ENCODE measurements around the gene RAB25. TPM values are rescaled to one million over a fixed set of nuclear protein-coding genes. Genes with fewer than 3 reads are reported as not detected.
"Not testable (repeated sequence)": the region's sequence is repeated elsewhere in the genome, so short reads cannot be mapped to it uniquely, and the experiment has no call there.

The RAB25 gene
- total and polyA plus RNA-seq, 2 experiments from 2014 or later = 71.1 to 106 TPM

DNA sequence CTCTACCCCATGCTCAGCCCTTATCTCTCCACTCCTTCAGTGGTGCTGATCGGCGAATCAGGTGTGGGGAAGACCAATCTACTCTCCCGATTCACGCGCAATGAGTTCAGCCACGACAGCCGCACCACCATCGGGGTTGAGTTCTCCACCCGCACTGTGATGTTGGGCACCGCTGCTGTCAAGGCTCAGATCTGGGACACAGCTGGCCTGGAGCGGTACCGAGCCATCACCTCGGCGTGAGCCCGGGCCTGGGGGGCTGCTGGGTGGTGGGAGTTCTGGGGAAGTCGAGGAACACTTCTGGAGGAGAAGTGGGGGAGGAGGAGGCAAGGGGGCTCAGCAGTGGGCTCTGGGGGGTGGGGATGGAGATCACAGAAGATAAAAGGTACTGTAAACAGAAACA is 4.9 kb downstream of the RAB25 start:
- no peaks in the 10 kb centered on the region for H3K36me3 ChIP-seq (replicated peaks; ENCODE audit: insufficient read depth, low read depth)
- H3K4me2 ChIP-seq = no peak overlapping the region
- no peak for DNase-seq (ENCODE audit: low spot score)
- H2AFZ ChIP-seq = no peak overlapping the region
- H3K27me3 ChIP-seq = no peaks in the 10 kb centered on the region
- H3K4me3 ChIP-seq = no peak overlapping the region
- no peak for TF ChIP-seq EZH2 (IDR thresholded peaks at IDR 0.05; ENCODE audit: borderline replicate concordance)
- H3K79me2 ChIP-seq = peaks cover 39% of the 10 kb centered on the region
- peaks cover 9% of the 10 kb centered on the region for H3K4me1 ChIP-seq (ENCODE audit: insufficient read depth)
- no peaks in the 10 kb centered on the region for H3K9me2 ChIP-seq (replicated peaks; ENCODE audit: insufficient read depth)
- H3K9me3 ChIP-seq (ENCODE audit: low read depth) = no peaks in the 10 kb centered on the region
- peaks cover 6% of the 10 kb centered on the region for H4K20me1 ChIP-seq (ENCODE audit: insufficient read depth, poor library complexity, severe bottlenecking)
- no peak overlapping the region for H3K27ac ChIP-seq
- 85% methylated on average over 16 of the region's 16 CpGs for WGBS (ENCODE audit: low lambda C conversion rate, missing lambda C conversion rate)

DNA sequence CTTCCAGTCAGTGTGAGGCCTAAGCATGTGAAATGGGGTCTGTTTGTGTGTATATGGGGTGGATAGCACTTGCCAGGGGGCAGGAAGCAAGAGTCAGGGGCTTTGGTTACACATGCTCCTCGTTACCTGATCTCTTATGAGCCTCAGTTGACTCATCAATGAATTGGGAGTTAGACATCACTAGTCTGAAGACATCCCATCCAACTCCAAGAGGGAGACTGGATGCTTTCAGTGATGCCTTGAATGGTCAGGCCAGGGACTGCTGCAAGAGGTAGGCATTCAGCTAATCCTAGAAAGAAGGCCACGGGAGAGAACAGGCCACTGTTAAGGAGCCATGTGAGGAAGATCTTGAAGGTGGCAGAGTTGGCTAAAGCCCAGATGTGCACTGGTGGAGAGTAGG is 6.3 kb downstream of the RAB25 start:
- Histone ChIP-seq H2AFZ (no peak overlapping the region), H3K79me2 (peaks cover 31% of the 10 kb centered on the region), H3K4me3 (no peak overlapping the region), H3K36me3 (replicated peaks; ENCODE audit: insufficient read depth, low read depth) (no peaks in the 10 kb centered on the region), H3K27ac (no peak overlapping the region), H3K4me2 (no peak overlapping the region), H3K9me3 (ENCODE audit: low read depth) (no peaks in the 10 kb centered on the region), H3K4me1 (ENCODE audit: insufficient read depth) (peaks cover 9% of the 10 kb centered on the region), H3K27me3 (no peaks in the 10 kb centered on the region), H3K9me2 (replicated peaks; ENCODE audit: insufficient read depth) (no peaks in the 10 kb centered on the region), H4K20me1 (ENCODE audit: insufficient read depth, poor library complexity, severe bottlenecking) (peaks cover 6% of the 10 kb centered on the region)
- DNase-seq (ENCODE audit: low spot score) = no peak
- TF ChIP-seq EZH2phosphoT487 (IDR thresholded peaks at IDR 0.05; ENCODE audit: low read depth, severe bottlenecking, unreplicated experiment) (no peak), EZH2 (IDR thresholded peaks at IDR 0.05; ENCODE audit: borderline replicate concordance) (no peak)
- TF ChIP-seq, protein P1, sequence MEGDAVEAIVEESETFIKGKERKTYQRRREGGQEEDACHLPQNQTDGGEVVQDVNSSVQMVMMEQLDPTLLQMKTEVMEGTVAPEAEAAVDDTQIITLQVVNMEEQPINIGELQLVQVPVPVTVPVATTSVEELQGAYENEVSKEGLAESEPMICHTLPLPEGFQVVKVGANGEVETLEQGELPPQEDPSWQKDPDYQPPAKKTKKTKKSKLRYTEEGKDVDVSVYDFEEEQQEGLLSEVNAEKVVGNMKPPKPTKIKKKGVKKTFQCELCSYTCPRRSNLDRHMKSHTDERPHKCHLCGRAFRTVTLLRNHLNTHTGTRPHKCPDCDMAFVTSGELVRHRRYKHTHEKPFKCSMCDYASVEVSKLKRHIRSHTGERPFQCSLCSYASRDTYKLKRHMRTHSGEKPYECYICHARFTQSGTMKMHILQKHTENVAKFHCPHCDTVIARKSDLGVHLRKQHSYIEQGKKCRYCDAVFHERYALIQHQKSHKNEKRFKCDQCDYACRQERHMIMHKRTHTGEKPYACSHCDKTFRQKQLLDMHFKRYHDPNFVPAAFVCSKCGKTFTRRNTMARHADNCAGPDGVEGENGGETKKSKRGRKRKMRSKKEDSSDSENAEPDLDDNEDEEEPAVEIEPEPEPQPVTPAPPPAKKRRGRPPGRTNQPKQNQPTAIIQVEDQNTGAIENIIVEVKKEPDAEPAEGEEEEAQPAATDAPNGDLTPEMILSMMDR (IDR thresholded peaks at IDR 0.05; ENCODE audit: poor library complexity) = no peak
- WGBS (ENCODE audit: low lambda C conversion rate, missing lambda C conversion rate) = 74% methylated on average over 2 of the region's 2 CpGs

DNA sequence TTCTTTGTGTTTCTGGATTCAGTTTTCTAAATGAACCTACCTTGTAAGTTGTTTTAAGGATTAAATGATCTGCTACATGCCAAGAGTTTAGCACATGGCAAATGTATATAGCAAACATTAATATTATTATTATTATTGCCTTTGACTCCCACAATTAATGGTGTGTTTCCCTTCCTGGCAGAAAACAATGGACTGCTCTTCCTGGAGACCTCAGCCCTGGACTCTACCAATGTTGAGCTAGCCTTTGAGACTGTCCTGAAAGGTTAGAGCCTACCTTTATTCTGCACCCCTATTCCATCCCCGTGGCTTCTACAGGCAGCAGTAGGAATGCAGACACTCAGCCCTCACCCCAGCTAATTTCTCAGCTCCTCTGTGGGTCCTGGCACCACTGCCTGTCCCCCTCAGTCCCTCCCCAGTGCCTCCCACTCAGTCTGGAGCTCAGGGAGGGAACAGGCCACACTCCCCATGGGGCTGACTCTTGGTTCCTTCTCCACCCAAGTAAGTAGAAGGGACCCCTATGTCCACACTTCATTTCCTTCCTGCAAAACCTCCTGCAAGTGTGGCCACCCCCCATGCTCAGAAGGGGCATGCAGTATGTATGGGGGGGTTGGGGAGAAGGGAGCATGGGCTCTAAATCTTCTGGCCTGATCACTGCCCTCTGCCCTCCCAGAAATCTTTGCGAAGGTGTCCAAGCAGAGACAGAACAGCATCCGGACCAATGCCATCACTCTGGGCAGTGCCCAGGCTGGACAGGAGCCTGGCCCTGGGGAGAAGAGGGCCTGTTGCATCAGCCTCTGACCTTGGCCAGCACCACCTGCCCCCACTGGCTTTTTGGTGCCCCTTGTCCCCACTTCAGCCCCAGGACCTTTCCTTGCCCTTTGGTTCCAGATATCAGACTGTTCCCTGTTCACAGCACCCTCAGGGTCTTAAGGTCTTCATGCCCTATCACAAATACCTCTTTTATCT is 8.8 kb downstream of the RAB25 start:
- no peak for DNase-seq (ENCODE audit: low spot score)
- Histone ChIP-seq H3K9me3 (ENCODE audit: low read depth) (no peaks in the 10 kb centered on the region), H3K27ac (no peak overlapping the region), H2AFZ (no peak overlapping the region), H3K9me2 (replicated peaks; ENCODE audit: insufficient read depth) (no peaks in the 10 kb centered on the region), H3K4me1 (ENCODE audit: insufficient read depth) (peaks cover 3% of the 10 kb centered on the region), H3K79me2 (peaks cover 13% of the 10 kb centered on the region), H3K4me2 (no peak overlapping the region), H3K36me3 (replicated peaks; ENCODE audit: insufficient read depth, low read depth) (no peaks in the 10 kb centered on the region), H4K20me1 (ENCODE audit: insufficient read depth, poor library complexity, severe bottlenecking) (peaks cover 4% of the 10 kb centered on the region), H3K4me3 (no peak overlapping the region), H3K27me3 (no peaks in the 10 kb centered on the region)
- 94% methylated on average over 3 of the region's 3 CpGs for WGBS (ENCODE audit: low lambda C conversion rate, missing lambda C conversion rate)
- TF ChIP-seq, protein P1 (IDR thresholded peaks at IDR 0.05; ENCODE audit: poor library complexity) = no peak
- TF ChIP-seq EZH2phosphoT487 (IDR thresholded peaks at IDR 0.05; ENCODE audit: low read depth, severe bottlenecking, unreplicated experiment) (no peak), EZH2 (IDR thresholded peaks at IDR 0.05; ENCODE audit: borderline replicate concordance) (no peak)

DNA sequence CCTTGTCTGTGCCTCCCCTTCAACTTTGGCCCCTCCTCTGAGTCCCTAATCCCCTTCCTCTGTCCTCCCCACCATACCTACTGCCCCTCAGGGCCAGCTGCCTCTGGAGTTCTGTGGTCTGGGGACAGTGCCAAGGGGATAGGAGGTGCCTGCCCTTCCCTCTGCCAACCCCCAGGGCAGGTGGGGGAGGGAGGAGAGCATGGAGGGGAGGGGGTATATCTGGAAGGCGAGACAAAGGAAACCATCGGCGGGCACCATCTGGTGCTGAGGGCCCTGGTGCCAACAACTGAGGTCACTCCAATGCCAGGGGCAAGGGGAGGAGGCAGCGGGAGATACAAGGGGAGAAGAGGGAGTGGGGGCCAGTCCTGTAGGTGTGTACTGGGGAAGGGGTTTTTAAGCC is 9.6 kb downstream of the RAB25 start:
- Histone ChIP-seq H3K36me3 (replicated peaks; ENCODE audit: insufficient read depth, low read depth) (no peaks in the 10 kb centered on the region), H3K4me2 (no peak overlapping the region), H3K27ac (no peak overlapping the region), H3K27me3 (no peaks in the 10 kb centered on the region), H3K4me1 (ENCODE audit: insufficient read depth) (peaks cover 3% of the 10 kb centered on the region), H3K9me2 (replicated peaks; ENCODE audit: insufficient read depth) (no peaks in the 10 kb centered on the region), H3K4me3 (no peak overlapping the region), H3K79me2 (peaks cover 13% of the 10 kb centered on the region), H4K20me1 (ENCODE audit: insufficient read depth, poor library complexity, severe bottlenecking) (peaks cover 10% of the 10 kb centered on the region), H3K9me3 (ENCODE audit: low read depth) (no peaks in the 10 kb centered on the region), H2AFZ (no peak overlapping the region)
- TF ChIP-seq EZH2phosphoT487 (IDR thresholded peaks at IDR 0.05; ENCODE audit: low read depth, severe bottlenecking, unreplicated experiment) = no peak
- TF ChIP-seq, protein P1 (IDR thresholded peaks at IDR 0.05; ENCODE audit: poor library complexity) = no peak
- TF ChIP-seq EZH2 (IDR thresholded peaks at IDR 0.05; ENCODE audit: borderline replicate concordance) = no peak
- WGBS (ENCODE audit: low lambda C conversion rate, missing lambda C conversion rate) = 50% methylated on average over 2 of the region's 4 CpGs
- DNase-seq (ENCODE audit: low spot score) = no peak

DNA sequence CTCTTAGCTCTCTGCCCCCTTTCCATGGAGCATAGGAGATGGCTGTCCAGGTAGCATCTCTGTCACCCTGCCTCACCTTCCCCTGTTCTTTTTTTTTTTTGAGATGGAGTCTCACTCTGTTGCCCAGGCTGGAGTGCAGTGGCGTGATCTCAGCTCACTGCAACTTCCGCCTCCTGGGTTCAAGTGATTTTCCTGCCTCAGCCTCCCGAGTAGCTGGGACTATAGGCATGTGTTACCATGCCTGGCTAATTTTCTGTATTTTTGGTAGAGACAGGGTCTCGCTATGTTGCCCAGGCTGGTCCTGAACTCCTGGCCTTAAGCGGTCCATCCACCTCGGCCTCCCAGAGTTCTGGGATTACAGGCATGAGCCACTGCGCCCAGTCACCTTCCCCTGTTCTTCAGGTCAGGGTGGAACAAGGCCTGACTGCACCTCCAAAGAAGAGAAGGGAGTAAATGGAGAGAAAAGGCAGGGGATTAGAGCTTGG is 10.4 kb downstream of the RAB25 start:
- H3K4me1 ChIP-seq (ENCODE audit: insufficient read depth); H2AFZ ChIP-seq; H3K9me2 ChIP-seq (replicated peaks; ENCODE audit: insufficient read depth); H3K27me3 ChIP-seq; H3K4me3 ChIP-seq; H3K36me3 ChIP-seq (replicated peaks; ENCODE audit: insufficient read depth, low read depth); DNase-seq (ENCODE audit: low spot score); H3K4me2 ChIP-seq; H3K9me3 ChIP-seq (ENCODE audit: low read depth); H3K27ac ChIP-seq: not testable (repeated sequence)
- 92% methylated on average over 6 of the region's 7 CpGs for WGBS (ENCODE audit: low lambda C conversion rate, missing lambda C conversion rate)
- Histone ChIP-seq H3K79me2 (peaks cover 18% of the 10 kb centered on the region), H4K20me1 (ENCODE audit: insufficient read depth, poor library complexity, severe bottlenecking) (peaks cover 18% of the 10 kb centered on the region)
